GM19452 (cell line): ENCODE measurements around the gene GON4L.
"Not testable (repeated sequence)": the region's sequence is repeated elsewhere in the genome, so short reads cannot be mapped to it uniquely, and the experiment has no call there.

ENCODE experiments used
- ATAC-seq: cut with Tn5 transposase; IDR thresholded peaks from one replicate; pipeline ENCODE4 v1.9.1; 2021; ENCODE audit not compliant: unreplicated experiment

The GON4L gene

GRCh38 chr1:155759966-155760630 is 96.9 kb downstream of the GON4L start:
- no peak for ATAC-seq

- not testable (repeated sequence) for ATAC-seq
These were observed 98.0 kb downstream of the GON4L start for GRCh38 chr1:155759017-155759416.

- not testable (repeated sequence) for ATAC-seq
These were observed 108.9 kb downstream of the GON4L start for GRCh38 chr1:155748141-155748540.

GRCh38 chr1:155747586-155747985 is 109.4 kb downstream of the GON4L start:
- not testable (repeated sequence) for ATAC-seq

GRCh38 chr1:155745284-155746228 is 111.5 kb downstream of the GON4L start:
- peak; percentile 87 for ATAC-seq

GRCh38 chr1:155744711-155745283 is 112.2 kb downstream of the GON4L start:
- no peak for ATAC-seq

- no peak for ATAC-seq
These were observed 115.1 kb downstream of the GON4L start for GRCh38 chr1:155741908-155742307.

GRCh38 chr1:155740995-155741394 is 116.0 kb downstream of the GON4L start:
- ATAC-seq = no peak

GRCh38 chr1:155729031-155729898 is 127.7 kb downstream of the GON4L start:
- no peak for ATAC-seq

- ATAC-seq = no peak
These were observed 131.9 kb downstream of the GON4L start for GRCh38 chr1:155725142-155725541.

- no peak for ATAC-seq
These were observed 137.3 kb downstream of the GON4L start for GRCh38 chr1:155719703-155720102.

- ATAC-seq = not testable (repeated sequence)
These were observed 138.4 kb downstream of the GON4L start for GRCh38 chr1:155718524-155719115.

- ATAC-seq = no peak
These were observed 140.0 kb downstream of the GON4L start for GRCh38 chr1:155717041-155717440.

GRCh38 chr1:155715777-155716176 is 141.2 kb downstream of the GON4L start:
- no peak for ATAC-seq

GRCh38 chr1:155715056-155715455 is 142.0 kb downstream of the GON4L start:
- ATAC-seq = not testable (repeated sequence)

GRCh38 chr1:155713075-155713474 is 143.9 kb downstream of the GON4L start:
- no peak for ATAC-seq

GRCh38 chr1:155712636-155713035 is 144.4 kb downstream of the GON4L start:
- ATAC-seq = not testable (repeated sequence)

- ATAC-seq = not testable (repeated sequence)
These were observed 145.6 kb downstream of the GON4L start for GRCh38 chr1:155711457-155711856.

GRCh38 chr1:155709391-155709790 is 147.6 kb downstream of the GON4L start:
- ATAC-seq = no peak

GRCh38 chr1:155706139-155706538 is 150.9 kb downstream of the GON4L start:
- no peak for ATAC-seq
